ENCODE results near the gene CACNA1G.

- TF ChIP-seq, protein P1, sequence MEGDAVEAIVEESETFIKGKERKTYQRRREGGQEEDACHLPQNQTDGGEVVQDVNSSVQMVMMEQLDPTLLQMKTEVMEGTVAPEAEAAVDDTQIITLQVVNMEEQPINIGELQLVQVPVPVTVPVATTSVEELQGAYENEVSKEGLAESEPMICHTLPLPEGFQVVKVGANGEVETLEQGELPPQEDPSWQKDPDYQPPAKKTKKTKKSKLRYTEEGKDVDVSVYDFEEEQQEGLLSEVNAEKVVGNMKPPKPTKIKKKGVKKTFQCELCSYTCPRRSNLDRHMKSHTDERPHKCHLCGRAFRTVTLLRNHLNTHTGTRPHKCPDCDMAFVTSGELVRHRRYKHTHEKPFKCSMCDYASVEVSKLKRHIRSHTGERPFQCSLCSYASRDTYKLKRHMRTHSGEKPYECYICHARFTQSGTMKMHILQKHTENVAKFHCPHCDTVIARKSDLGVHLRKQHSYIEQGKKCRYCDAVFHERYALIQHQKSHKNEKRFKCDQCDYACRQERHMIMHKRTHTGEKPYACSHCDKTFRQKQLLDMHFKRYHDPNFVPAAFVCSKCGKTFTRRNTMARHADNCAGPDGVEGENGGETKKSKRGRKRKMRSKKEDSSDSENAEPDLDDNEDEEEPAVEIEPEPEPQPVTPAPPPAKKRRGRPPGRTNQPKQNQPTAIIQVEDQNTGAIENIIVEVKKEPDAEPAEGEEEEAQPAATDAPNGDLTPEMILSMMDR (IDR thresholded peaks at IDR 0.05; ENCODE audit: borderline replicate concordance, extremely low read depth, low read length, poor library complexity, severe bottlenecking): no peak
- TF ChIP-seq EZH2 (IDR thresholded peaks at IDR 0.05; ENCODE audit: borderline replicate concordance, low read depth, low read length, severe bottlenecking): no peak
Observed at GRCh38 chr17:50559674-50560184, 786 bp upstream of the CACNA1G start.
